Iris pigment epithelial cell (primary cell): ENCODE measurements around the gene THSD4.

Source experiments
- DNase-seq: peaks from one replicate; pipeline ENCODE4 v3.0.0-alpha.2; 2011; ENCODE audit warnings: low read depth

Gene THSD4

GRCh38 chr15:71810256-71811035 is 695.2 kb downstream of the THSD4 start, which contains the start of gene NR2E3:
NR2E3 (plus strand) TSS chr15:71810554; CDS start chr15:71810744, 190 bp downstream.
- DNase-seq = no peak

- no peak for DNase-seq
Measured at GRCh38 chr15:71811036-71811736, 695.9 kb downstream of the THSD4 start.

DNA sequence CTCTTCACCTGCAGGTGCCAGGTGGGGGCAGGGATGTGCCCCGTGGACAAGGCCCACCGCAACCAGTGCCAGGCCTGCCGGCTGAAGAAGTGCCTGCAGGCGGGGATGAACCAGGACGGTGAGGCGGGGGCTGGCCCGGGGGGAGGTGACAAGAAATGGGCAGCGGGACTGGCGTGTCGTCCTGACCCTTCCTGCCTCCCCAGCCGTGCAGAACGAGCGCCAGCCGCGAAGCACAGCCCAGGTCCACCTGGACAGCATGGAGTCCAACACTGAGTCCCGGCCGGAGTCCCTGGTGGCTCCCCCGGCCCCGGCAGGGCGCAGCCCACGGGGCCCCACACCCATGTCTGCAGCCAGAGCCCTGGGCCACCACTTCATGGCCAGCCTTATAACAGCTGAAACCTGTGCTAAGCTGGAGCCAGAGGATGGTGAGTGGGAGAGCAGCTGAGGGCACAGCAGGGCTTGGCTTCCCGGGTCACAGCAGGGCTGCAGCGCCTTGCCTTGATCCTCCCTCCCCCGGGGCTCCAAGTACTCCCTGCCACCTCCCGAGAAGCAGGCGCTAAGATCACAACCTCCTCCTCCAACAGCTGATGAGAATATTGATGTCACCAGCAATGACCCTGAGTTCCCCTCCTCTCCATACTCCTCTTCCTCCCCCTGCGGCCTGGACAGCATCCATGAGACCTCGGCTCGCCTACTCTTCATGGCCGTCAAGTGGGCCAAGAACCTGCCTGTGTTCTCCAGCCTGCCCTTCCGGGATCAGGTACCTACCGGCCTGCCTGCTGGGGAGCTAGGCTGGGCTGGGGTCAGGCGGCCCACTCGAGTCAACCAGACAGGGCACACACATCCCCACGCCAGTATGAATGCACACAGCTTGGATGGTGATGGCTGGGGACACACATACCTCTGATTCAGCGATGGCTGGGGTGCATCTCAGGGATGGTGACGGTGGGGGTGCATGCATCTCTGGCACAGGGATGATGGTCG is 696.8 kb downstream of the THSD4 start:
- no peak for DNase-seq

GRCh38 chr15:71812966-71813722 is 697.9 kb downstream of the THSD4 start:
- DNase-seq = no peak

DNA sequence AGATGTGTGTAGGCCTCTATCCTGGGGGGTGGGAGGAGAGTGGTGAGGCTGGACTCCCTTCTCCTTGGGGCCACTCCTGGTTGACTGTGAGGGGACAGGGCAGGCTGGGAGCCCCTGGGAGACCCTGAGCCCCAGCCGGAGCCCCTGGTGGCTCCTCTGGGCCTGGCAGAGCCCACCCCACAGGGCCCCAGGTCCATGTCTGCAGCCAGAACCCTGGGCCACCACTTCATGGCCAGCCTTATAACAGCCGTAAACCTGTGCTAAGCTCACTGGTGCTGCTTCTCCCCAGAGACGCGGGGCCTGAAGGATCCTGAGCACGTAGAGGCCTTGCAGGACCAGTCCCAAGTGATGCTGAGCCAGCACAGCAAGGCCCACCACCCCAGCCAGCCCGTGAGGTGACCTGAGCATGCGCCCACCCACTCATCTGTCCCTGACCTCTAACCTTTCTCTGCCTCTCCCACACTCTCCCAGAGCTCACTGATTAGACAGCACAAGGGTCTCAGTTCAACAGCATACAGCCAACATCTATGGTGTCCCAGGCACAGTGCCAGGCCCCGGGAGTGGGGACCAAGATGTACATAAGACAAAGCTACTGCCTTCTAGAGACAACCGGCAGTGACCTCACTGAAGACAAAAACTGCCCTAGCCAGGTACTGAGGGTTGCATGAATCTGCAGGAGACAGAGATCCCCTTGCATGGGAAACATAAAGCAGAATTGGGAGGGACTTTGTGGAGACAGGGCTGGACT is 698.6 kb downstream of the THSD4 start:
- no peak for DNase-seq

DNA sequence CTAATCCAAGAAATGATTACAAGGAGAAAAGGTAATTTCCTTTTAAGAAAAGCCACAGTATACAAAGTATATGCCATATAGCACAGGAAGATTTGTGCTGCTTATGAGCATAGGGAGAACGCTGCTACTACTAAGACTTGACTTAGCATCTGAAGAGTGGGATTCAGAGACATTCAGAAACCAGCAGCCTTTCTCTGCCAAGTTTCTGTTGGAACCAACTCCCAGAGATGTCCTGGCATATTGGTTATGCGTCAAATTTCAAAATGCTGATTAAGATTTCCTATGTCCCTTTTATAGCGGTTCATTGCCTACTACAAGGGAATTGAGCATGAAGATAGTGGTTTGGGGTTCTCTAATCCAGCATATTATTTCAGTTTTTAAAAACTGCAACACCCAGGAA is 700.0 kb downstream of the THSD4 start:
- no peak for DNase-seq

- no peak for DNase-seq
Measured at GRCh38 chr15:71817351-71817750, 702.1 kb downstream of the THSD4 start.

- no peak for DNase-seq
Measured at GRCh38 chr15:71820127-71820526, 704.9 kb downstream of the THSD4 start.

- DNase-seq = no peak
Measured at GRCh38 chr15:71821547-71822129, 706.4 kb downstream of the THSD4 start.

DNA sequence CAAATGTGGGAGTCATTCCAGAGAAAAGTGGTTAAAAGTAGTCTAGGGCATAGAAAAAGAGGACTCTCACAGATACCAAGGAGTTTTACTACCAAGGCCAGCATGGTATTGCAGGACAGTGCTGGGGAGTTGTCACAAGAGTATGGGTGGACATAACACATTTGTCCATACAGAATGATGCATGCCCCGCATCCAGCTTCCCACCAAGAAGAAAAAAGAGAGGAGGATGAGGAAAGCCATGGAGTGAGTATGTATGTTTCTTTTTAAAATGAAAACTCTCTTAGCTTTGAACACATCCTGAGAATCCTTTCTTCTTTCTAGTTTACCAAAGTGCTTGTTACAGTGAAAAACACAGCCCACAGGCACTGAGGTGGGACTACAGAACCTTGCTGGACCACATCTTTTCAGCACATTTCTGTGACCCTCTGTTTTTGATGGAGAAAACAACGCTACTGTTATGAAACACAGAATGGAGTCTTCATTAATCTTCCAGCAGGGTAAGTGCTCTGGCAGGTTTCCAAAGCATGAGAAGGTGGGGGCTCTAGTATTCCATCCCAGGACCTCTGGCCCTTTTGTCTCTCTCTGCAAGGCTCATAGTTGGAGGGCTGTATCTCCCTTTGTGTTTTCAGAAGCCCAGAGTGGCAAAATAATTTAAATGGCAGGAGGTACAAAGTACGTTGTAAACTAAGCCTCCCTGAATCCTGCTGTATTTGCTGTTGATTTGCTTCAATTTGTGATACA is 707.8 kb downstream of the THSD4 start:
- DNase-seq = no peak

GRCh38 chr15:71823801-71824200 is 708.5 kb downstream of the THSD4 start:
- no peak for DNase-seq

DNA sequence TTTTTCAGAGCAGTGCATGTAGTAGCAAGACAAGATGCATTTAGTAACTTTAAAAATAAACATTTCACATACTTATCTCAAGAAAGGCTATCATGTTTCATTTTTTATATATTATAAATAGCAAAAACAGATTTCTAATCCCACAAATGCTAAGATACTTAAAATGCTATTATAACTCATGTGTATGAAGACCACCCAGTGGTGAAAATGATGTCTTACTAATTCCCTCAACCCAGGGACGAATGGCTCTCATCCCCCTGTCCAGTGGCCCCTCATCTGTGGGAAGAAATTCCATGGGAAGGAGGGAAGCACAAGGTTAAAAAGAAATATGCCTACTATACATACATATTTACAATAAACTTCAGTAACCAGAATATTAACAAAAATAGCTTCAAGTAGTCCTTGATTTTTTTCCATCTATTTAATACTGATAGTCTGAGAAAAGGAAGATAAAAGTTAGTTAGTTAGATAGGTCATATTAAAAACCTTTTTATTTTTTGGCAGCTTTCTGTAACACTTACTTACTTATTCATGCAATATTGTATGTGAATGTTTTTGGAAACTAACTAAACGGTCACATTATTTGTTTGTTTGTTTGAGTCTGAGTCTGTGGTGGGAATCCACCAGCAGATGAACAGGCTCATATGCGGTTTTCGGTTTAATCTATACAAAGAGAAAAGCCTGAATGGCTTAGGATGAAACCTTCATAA is 709.9 kb downstream of the THSD4 start:
- DNase-seq = no peak

GRCh38 chr15:71826196-71826595 is 710.9 kb downstream of the THSD4 start:
- DNase-seq = no peak

GRCh38 chr15:71830981-71831380 is 715.7 kb downstream of the THSD4 start:
- no peak for DNase-seq
